Measurements from ENCODE around the gene HSD17B7. TPM values are rescaled to one million over a fixed set of nuclear protein-coding genes. Genes with fewer than 3 reads are reported as not detected.
A peak's percentile ranks its signal among the peaks of the same experiment; 100 is the strongest.

The HSD17B7 gene
- polyA plus RNA-seq, 1 donor from 2014 or later: 75.5 TPM

DNA sequence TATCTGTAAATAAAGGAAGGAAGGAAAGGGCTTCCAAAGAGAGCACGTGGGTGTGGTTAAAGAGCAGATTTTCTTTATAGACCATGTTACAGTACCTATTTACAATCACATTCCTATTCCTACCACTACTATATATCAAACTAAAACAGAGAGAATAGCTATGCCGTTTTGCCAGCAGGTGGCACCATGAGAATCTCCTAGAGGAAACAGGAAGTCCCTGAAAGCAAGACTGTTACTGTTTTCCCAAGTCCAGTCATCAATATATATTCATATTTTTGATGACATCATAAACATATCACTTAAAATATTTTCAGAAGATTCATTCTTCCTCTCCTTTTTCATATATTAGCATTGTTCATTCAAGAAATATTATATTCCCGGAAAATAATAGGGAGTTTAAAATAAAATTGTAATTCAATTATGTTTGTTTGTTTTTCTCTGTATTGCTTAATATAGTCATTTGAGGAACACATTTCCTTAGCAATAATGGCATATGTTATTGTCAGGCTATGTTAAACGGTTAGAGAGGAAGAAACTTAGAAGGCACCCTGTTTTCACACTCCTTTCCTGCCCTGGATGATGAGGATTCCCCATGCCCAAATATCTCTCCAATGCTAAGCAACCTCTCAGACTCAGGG is 63.9 kb downstream of the HSD17B7 start:
- Histone ChIP-seq H3K9ac (ENCODE audit: low read length) (no peak overlapping the region), H3K27ac (ENCODE audit: low read length) (no peak overlapping the region), H4K20me1 (ENCODE audit: insufficient read depth) (no peaks in the 10 kb centered on the region), H2AFZ (ENCODE audit: low read depth, low read length) (no peak overlapping the region), H3K27me3 (ENCODE audit: insufficient read depth, low read depth, low read length) (no peaks in the 10 kb centered on the region), H3K4me2 (ENCODE audit: low read length) (no peak overlapping the region), H3F3A (ENCODE audit: insufficient read depth, low read length, poor library complexity, severe bottlenecking) (no peaks in the 10 kb centered on the region), H3K9me2 (ENCODE audit: insufficient read depth, low read length) (no peaks in the 10 kb centered on the region), H3K79me2 (replicated peaks; ENCODE audit: insufficient read depth, low read length) (no peaks in the 10 kb centered on the region), H3K36me3 (ENCODE audit: insufficient read depth, low read length) (no peaks in the 10 kb centered on the region), H3K9me3 (ENCODE audit: low read length) (no peaks in the 10 kb centered on the region), H3K4me3 (ENCODE audit: low read length) (no peak overlapping the region)
- TF ChIP-seq RAD21 (conservative IDR thresholded peaks at IDR 0.05): peak; percentile 85
- TF ChIP-seq TAF1 (IDR thresholded peaks at IDR 0.05; ENCODE audit: low read depth): no peak
- TF ChIP-seq SMC3 (conservative IDR thresholded peaks at IDR 0.05; ENCODE audit: poor library complexity): peak; percentile 94
- TF ChIP-seq POLR2AphosphoS5 (IDR thresholded peaks at IDR 0.05): no peak
- no peak for TF ChIP-seq EZH2 (IDR thresholded peaks at IDR 0.05; ENCODE audit: borderline replicate concordance, insufficient read depth, low read length, poor library complexity, severe bottlenecking)
- TF ChIP-seq, protein P1, sequence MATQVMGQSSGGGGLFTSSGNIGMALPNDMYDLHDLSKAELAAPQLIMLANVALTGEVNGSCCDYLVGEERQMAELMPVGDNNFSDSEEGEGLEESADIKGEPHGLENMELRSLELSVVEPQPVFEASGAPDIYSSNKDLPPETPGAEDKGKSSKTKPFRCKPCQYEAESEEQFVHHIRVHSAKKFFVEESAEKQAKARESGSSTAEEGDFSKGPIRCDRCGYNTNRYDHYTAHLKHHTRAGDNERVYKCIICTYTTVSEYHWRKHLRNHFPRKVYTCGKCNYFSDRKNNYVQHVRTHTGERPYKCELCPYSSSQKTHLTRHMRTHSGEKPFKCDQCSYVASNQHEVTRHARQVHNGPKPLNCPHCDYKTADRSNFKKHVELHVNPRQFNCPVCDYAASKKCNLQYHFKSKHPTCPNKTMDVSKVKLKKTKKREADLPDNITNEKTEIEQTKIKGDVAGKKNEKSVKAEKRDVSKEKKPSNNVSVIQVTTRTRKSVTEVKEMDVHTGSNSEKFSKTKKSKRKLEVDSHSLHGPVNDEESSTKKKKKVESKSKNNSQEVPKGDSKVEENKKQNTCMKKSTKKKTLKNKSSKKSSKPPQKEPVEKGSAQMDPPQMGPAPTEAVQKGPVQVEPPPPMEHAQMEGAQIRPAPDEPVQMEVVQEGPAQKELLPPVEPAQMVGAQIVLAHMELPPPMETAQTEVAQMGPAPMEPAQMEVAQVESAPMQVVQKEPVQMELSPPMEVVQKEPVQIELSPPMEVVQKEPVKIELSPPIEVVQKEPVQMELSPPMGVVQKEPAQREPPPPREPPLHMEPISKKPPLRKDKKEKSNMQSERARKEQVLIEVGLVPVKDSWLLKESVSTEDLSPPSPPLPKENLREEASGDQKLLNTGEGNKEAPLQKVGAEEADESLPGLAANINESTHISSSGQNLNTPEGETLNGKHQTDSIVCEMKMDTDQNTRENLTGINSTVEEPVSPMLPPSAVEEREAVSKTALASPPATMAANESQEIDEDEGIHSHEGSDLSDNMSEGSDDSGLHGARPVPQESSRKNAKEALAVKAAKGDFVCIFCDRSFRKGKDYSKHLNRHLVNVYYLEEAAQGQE (IDR thresholded peaks at IDR 0.05; ENCODE audit: borderline replicate concordance): no peak
- TF ChIP-seq MXI1 (conservative IDR thresholded peaks at IDR 0.05; ENCODE audit: poor library complexity, severe bottlenecking): no peak
- TF ChIP-seq EP300 (conservative IDR thresholded peaks at IDR 0.05; ENCODE audit: poor library complexity, severe bottlenecking): no peak
- TF ChIP-seq, protein P2, sequence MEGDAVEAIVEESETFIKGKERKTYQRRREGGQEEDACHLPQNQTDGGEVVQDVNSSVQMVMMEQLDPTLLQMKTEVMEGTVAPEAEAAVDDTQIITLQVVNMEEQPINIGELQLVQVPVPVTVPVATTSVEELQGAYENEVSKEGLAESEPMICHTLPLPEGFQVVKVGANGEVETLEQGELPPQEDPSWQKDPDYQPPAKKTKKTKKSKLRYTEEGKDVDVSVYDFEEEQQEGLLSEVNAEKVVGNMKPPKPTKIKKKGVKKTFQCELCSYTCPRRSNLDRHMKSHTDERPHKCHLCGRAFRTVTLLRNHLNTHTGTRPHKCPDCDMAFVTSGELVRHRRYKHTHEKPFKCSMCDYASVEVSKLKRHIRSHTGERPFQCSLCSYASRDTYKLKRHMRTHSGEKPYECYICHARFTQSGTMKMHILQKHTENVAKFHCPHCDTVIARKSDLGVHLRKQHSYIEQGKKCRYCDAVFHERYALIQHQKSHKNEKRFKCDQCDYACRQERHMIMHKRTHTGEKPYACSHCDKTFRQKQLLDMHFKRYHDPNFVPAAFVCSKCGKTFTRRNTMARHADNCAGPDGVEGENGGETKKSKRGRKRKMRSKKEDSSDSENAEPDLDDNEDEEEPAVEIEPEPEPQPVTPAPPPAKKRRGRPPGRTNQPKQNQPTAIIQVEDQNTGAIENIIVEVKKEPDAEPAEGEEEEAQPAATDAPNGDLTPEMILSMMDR (IDR thresholded peaks at IDR 0.05; ENCODE audit: poor library complexity, severe bottlenecking): peak; percentile 89

DNA sequence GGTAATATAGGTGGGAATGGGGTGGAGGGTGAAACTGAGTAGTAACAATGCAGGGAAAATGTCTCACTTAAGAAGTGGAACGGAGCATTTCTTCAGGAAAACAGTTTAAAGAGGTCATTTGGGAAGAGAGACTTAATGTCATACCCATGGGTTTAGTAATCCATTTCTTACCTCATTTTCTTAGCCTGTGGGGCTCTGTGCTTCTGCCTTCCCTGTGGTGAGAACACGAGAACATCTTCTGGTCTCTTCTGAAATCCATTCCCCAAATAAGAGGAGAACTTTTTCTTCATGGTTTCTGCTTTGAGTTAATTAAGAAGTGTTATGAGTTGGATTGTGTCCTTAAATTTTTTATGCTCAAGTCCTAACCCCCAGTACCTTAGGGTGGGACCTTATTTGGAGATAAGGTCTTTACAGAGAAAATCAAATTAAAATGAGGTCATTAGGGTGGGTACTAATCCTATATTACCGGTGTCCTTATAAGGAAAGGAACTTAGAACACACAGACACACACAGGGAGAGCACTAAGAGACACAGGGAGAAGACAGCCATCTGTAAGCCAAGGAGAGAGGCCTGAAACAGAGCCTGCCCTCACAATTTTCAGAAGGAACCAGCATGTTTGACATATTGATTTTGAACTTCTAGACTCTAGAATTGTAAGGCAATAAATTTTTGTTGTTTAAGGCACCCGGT is 65.1 kb downstream of the HSD17B7 start:
- Histone ChIP-seq H3K4me2 (ENCODE audit: low read length) (no peak overlapping the region), H3K9ac (ENCODE audit: low read length) (no peak overlapping the region)

More for the DNA sequence above, 65.1 kb downstream of the HSD17B7 start:
- Histone ChIP-seq H3K9me3 (ENCODE audit: low read length) (no peaks in the 10 kb centered on the region), H3F3A (ENCODE audit: insufficient read depth, low read length, poor library complexity, severe bottlenecking) (no peaks in the 10 kb centered on the region), H3K79me2 (replicated peaks; ENCODE audit: insufficient read depth, low read length) (no peaks in the 10 kb centered on the region), H3K27me3 (ENCODE audit: insufficient read depth, low read depth, low read length) (no peaks in the 10 kb centered on the region), H3K4me3 (ENCODE audit: low read length) (no peak overlapping the region), H3K27ac (ENCODE audit: low read length) (no peak overlapping the region), H2AFZ (ENCODE audit: low read depth, low read length) (no peak overlapping the region), H3K9me2 (ENCODE audit: insufficient read depth, low read length) (no peaks in the 10 kb centered on the region), H3K36me3 (ENCODE audit: insufficient read depth, low read length) (no peaks in the 10 kb centered on the region), H4K20me1 (ENCODE audit: insufficient read depth) (no peaks in the 10 kb centered on the region)
- TF ChIP-seq POLR2AphosphoS5 (IDR thresholded peaks at IDR 0.05): no peak
- TF ChIP-seq MXI1 (conservative IDR thresholded peaks at IDR 0.05; ENCODE audit: poor library complexity, severe bottlenecking): no peak
- TF ChIP-seq EP300 (conservative IDR thresholded peaks at IDR 0.05; ENCODE audit: poor library complexity, severe bottlenecking): no peak
- TF ChIP-seq TAF1 (IDR thresholded peaks at IDR 0.05; ENCODE audit: low read depth): no peak
- TF ChIP-seq SMC3 (conservative IDR thresholded peaks at IDR 0.05; ENCODE audit: poor library complexity): no peak
- TF ChIP-seq, protein P2 (IDR thresholded peaks at IDR 0.05; ENCODE audit: poor library complexity, severe bottlenecking): no peak
- TF ChIP-seq, protein P1 (IDR thresholded peaks at IDR 0.05; ENCODE audit: borderline replicate concordance): no peak
- TF ChIP-seq RAD21 (conservative IDR thresholded peaks at IDR 0.05): no peak
- no peak for TF ChIP-seq EZH2 (IDR thresholded peaks at IDR 0.05; ENCODE audit: borderline replicate concordance, insufficient read depth, low read length, poor library complexity, severe bottlenecking)

Measured in neural cell (in vitro differentiated cells).